Erythroblast (primary cell): ENCODE results near the gene GCSAML.

Experiments used
- GATA1 ChIP-seq: IDR thresholded peaks from 2 replicates; pipeline ENCODE4 v1.6.1; 2011; ENCODE audit warnings: low read depth, mild to moderate bottlenecking, control low read depth, low read length, moderate library complexity
- POLR2A ChIP-seq: IDR thresholded peaks from 2 replicates; pipeline ENCODE4 v1.6.1; 2011; ENCODE audit warnings: mild to moderate bottlenecking, low read length

DNA sequence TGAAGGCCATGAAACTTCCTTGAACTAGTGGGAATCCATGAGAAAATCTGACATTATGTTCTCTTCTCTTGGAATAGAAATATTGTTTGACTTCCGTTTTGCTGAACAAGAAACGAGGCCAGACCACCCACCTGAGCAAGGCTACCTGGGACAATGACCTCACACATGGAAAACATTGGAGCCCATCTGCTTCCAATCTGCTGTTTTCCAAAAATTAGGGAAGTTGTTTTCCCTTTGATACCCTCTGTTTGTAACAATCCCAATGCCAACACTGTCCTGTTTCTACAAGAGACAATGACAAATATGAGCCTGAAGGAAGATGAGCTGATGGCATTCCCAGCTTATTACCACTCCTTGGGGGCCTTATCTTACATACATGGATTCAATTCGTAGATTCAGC is 42.1 kb upstream of the GCSAML start:
- TF ChIP-seq POLR2A, result no peak
- TF ChIP-seq GATA1, result no peak
